Gastrocnemius medialis (tissue), 4 donors: Measurements from ENCODE around the gene SLC25A2. TPM values are rescaled to one million over a fixed set of nuclear protein-coding genes. Genes with fewer than 3 reads are reported as not detected.
"Not testable (repeated sequence)": the region's sequence is repeated elsewhere in the genome, so short reads cannot be mapped to it uniquely, and the experiment has no call there.

Experiments
- ATAC-seq, 2 donors: fragments of 150-250 bp; one replicate each; pipeline ENCODE4 v1.9.1; 2016
- DNase-seq, 2 donors: peaks; one replicate each; pipeline ENCODE4 v3.0.0-alpha.2; 2019
- H3K27ac ChIP-seq, 4 donors: fragments of 200-600 bp; sonication (generic); 1 replicate in 1 of 4; 2 replicates in 3 of 4; pipeline ENCODE4 v1.5.1; 2016 to 2018; ENCODE audit warnings: mild to moderate bottlenecking in 2 of 4, moderate library complexity in 1 of 4
- H3K27me3 ChIP-seq, 3 donors: fragments of 200-600 bp; sonication (generic) in 2 of 3; 1 replicate in 1 of 3; 2 replicates in 2 of 3; pipeline versions ENCODE4 v1.5.1 to v1.6.0; 2016 to 2019; ENCODE audit warnings: mild to moderate bottlenecking in 1 of 3, moderate library complexity in 1 of 3
- H3K36me3 ChIP-seq, 2 donors: fragments of 200-600 bp; sonication (generic) in 1 of 2; one replicate each; pipeline ENCODE4 v1.5.1; 2017 to 2018
- H3K4me1 ChIP-seq, 2 donors: fragments of 200-600 bp; sonication (generic) in 1 of 2; one replicate each; pipeline ENCODE4 v1.5.1; 2016 to 2017; ENCODE audit warnings: mild to moderate bottlenecking in 2 of 2
- H3K4me3 ChIP-seq, 4 donors: fragments of 200-600 bp; sonication (generic) in 3 of 4; 1 replicate in 1 of 4; 2 replicates in 3 of 4; pipeline ENCODE4 v1.5.1; 2016 to 2019; ENCODE audit warnings: mild to moderate bottlenecking in 2 of 4
- H3K9me3 ChIP-seq, 3 donors: fragments of 200-600 bp; sonication (generic) in 2 of 3; 1 replicate in 1 of 3; 2 replicates in 2 of 3; pipeline ENCODE4 v1.5.1; 2016 to 2019
- CTCF ChIP-seq, 5 experiments: fragments of 450-650 bp in 3 of 5; fragments of 200-600 bp in 2 of 5; sonication (generic) in 2 of 5; IDR thresholded peaks in 4 of 5; conservative IDR thresholded peaks in 1 of 5; 1 replicate in 4 of 5; 2 replicates in 1 of 5; pipeline ENCODE4 v1.5.1; 2016 to 2019; ENCODE audit warnings: antibody characterized with exemption in 5 of 5, mild to moderate bottlenecking in 3 of 5, moderate library complexity in 3 of 5
- POLR2A ChIP-seq, 2 donors: fragments of 450-650 bp; IDR thresholded peaks; one replicate each; pipeline ENCODE4 v1.6.1; 2017; ENCODE audit warnings: antibody characterized with exemption in 2 of 2, mild to moderate bottlenecking in 2 of 2, moderate library complexity in 2 of 2
- in situ Hi-C, 4 donors: fragments of 200-750 bp; cut with MboI; loops; one replicate each; pipeline versions ENCODE4 v1.15.0 to v1.8.0; 2017; ENCODE audit warnings: low sequenced_read_pairs in 4 of 4
- intact Hi-C: fragments of 100-400 bp; cut with DNase I; formaldehyde crosslinking; loops from one replicate; pipeline ENCODE4 v1.15.1; 2023; ENCODE audit warnings: low total_unique reads
- total RNA-seq, 4 donors: library from RNA; depleted of rRNA; stranded (reverse); fragments of >200 nt; gene quantifications; one replicate each; pipeline versions ENCODE4 v1.1.0 to v1.2.3, GENCODE V29; 2016

Gene SLC25A2
- total RNA-seq, 4 donors from 2014 or later: 0.49 TPM; not detected in 3

- H3K4me3 ChIP-seq: peak within 1 kb of the TSS; percentile 12 to 58 (median 48)
- intact Hi-C loops: no loop called here
- DNase-seq (no peak), ATAC-seq (peak; percentile 45 to 66)
- no peaks in the 10 kb centered on the region for H3K4me1 ChIP-seq
- in situ Hi-C loops: no loop called here
- H3K9me3 ChIP-seq: peaks cover 0 to 18% (median 0%) of the 10 kb centered on the region in 3 donors
- TF ChIP-seq POLR2A (IDR thresholded peaks at IDR 0.05) (no peak), CTCF (IDR thresholded peaks at IDR 0.05 in 4 of 5, conservative IDR thresholded peaks at IDR 0.05 in 1 of 5) (peak; percentile 40 to 64 (median 60))
- H3K36me3 ChIP-seq: no peaks in the 10 kb centered on the region
- H3K27me3 ChIP-seq: peaks cover under 1 to 11% (median 10%) of the 10 kb centered on the region in 3 donors
- peak within 1 kb of the TSS; percentile 30 to 77 (median 70) for H3K27ac ChIP-seq
These were observed 34.9 kb upstream of the SLC25A2 start, which contains the start of gene PCDHGA2 for GRCh38 chr5:141338538-141339306. Gene PCDHGA2 (plus strand): TSS chr5:141338760.

GRCh38 chr5:141332571-141332970, 28.7 kb upstream of the SLC25A2 start:
- intact Hi-C loops, DNase-seq, H3K4me1 ChIP-seq, H3K36me3 ChIP-seq, H3K27me3 ChIP-seq, H3K9me3 ChIP-seq, H3K27ac ChIP-seq, H3K4me3 ChIP-seq, ATAC-seq, in situ Hi-C loops: not testable (repeated sequence)

DNA sequence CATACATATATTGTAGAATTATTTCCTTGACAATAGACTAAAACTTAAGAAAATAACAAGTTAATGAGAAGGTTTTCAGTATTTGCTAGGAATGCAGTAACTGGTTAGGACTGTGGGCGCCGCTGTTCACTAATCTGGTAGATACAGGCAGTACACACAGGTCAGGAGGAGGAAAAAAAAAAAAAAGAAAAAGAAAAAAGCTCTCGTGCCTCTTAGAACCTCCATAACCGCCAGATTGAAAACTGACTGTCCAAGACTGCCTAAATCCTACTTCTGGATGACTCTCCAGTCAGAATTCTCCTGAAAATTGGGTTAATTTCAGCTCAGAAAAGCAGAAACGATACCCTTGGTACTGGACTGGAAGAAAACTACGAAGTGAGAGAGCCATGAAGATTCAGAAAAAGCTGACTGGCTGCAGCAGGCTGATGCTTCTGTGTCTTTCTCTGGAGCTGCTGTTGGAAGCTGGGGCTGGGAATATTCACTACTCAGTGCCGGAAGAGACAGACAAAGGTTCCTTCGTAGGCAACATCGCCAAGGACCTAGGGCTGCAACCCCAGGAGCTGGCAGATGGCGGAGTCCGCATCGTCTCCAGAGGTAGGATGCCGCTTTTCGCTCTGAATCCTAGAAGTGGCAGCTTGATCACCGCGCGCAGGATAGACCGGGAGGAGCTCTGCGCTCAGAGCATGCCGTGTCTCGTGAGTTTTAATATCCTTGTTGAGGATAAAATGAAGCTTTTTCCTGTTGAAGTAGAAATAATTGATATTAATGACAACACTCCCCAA, 26.6 kb upstream of the SLC25A2 start, which contains the start of gene PCDHGA1:
TSS of gene PCDHGA1 (plus strand) at position 216 of the 782 bp plus-strand sequence.
- Histone ChIP-seq H3K4me3 (peak within 1 kb of the TSS; percentile 29 to 49 (median 38)), H3K4me1 (peaks cover 6 to 7% of the 10 kb centered on the region in 2 donors), H3K27ac (peak within 1 kb of the TSS; percentile 16 to 61 (median 42)), H3K27me3 (peaks cover 0 to 10% (median 0%) of the 10 kb centered on the region in 3 donors), H3K9me3 (no peaks in the 10 kb centered on the region), H3K36me3 (no peaks in the 10 kb centered on the region)
- in situ Hi-C loops (no loop called here), intact Hi-C loops (no loop called here)
- DNase-seq: no peak
- ATAC-seq: peak in 1 of 2 donors; percentile 42
- TF ChIP-seq POLR2A (IDR thresholded peaks at IDR 0.05) (no peak), CTCF (IDR thresholded peaks at IDR 0.05 in 4 of 5, conservative IDR thresholded peaks at IDR 0.05 in 1 of 5) (peak in 4 of 5 experiments; percentile 9 to 63 (median 26))

DNA sequence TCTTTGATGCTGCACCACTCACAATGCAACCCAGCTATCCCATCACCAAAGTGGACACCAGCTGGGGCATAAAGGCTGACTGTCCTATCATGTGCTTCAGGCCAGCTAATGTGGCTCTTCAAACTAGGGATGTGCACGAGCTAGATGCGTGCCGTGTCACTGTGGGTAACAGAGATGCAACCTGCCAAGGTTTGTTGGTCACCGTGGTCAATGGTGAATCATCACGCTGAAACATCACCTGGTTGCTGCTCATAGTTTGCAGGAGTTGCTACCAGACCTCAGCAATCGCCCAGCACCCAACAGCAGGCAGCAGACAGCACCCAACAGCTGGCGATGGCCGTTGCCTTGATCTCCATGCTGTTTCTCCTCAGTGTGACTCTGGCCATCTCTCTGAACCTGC, 24.4 kb upstream of the SLC25A2 start:
- in situ Hi-C loops (loop anchor here in 2 of 4 donors (10.0 kb wide), 1 partner anchor 237 kb away; no protein-coding TSS in a partner anchor), intact Hi-C loops (loop anchor here (10.0 kb wide), 1 partner anchor 597 kb away; the partner anchor contains the start of gene DELE1)
- Histone ChIP-seq H3K27me3 (peaks cover 0 to 3% (median 0%) of the 10 kb centered on the region in 3 donors), H3K36me3 (no peaks in the 10 kb centered on the region), H3K4me1 (peaks cover 6 to 7% of the 10 kb centered on the region in 2 donors), H3K9me3 (no peaks in the 10 kb centered on the region), H3K27ac (no peak overlapping the region), H3K4me3 (no peak overlapping the region)
- DNase-seq: no peak
- TF ChIP-seq CTCF (IDR thresholded peaks at IDR 0.05 in 4 of 5, conservative IDR thresholded peaks at IDR 0.05 in 1 of 5): no peak
- TF ChIP-seq POLR2A (IDR thresholded peaks at IDR 0.05): no peak
- ATAC-seq: no peak
